NCI-H2029 (cell line): ENCODE results near the gene SIL1.
"Not testable (repeated sequence)": the region's sequence is repeated elsewhere in the genome, so short reads cannot be mapped to it uniquely, and the experiment has no call there.

Experiments used
- DNase-seq: peaks from one replicate; lab custom pipeline; 2025; lab: John Stamatoyannopoulos, UW

SIL1 gene

GRCh38 chr5:139021346-139021745 lies 176.8 kb downstream of the SIL1 start:
- DNase-seq: no peak

- DNase-seq: no peak
Measured at GRCh38 chr5:139019880-139020279, 178.3 kb downstream of the SIL1 start.

- no peak for DNase-seq
Measured at GRCh38 chr5:139019211-139019610, 179.0 kb downstream of the SIL1 start.

- no peak for DNase-seq
Measured at GRCh38 chr5:139017624-139018023, 180.5 kb downstream of the SIL1 start.

GRCh38 chr5:139016186-139016585 lies 182.0 kb downstream of the SIL1 start:
- no peak for DNase-seq

- DNase-seq: no peak
Measured at GRCh38 chr5:139014726-139015125, 183.4 kb downstream of the SIL1 start.

- no peak for DNase-seq
Measured at GRCh38 chr5:139012176-139012575, 186.0 kb downstream of the SIL1 start.

- DNase-seq: not testable (repeated sequence)
Measured at GRCh38 chr5:139011156-139011555, 187.0 kb downstream of the SIL1 start.

- no peak for DNase-seq
Measured at GRCh38 chr5:139004374-139005307, 193.5 kb downstream of the SIL1 start.

GRCh38 chr5:138999674-139000073 lies 198.5 kb downstream of the SIL1 start:
- DNase-seq: no peak

GRCh38 chr5:138998521-138998920 lies 199.6 kb downstream of the SIL1 start:
- DNase-seq: no peak

- DNase-seq: no peak
Measured at GRCh38 chr5:138996120-138996519, 202.0 kb downstream of the SIL1 start.

- no peak for DNase-seq
Measured at GRCh38 chr5:138990986-138991590, 207.1 kb downstream of the SIL1 start.

GRCh38 chr5:138989720-138990119 lies 208.4 kb downstream of the SIL1 start:
- no peak for DNase-seq

- no peak for DNase-seq
Measured at GRCh38 chr5:138986186-138986800, 211.9 kb downstream of the SIL1 start.

GRCh38 chr5:138985683-138986082 lies 212.5 kb downstream of the SIL1 start:
- DNase-seq: no peak

- DNase-seq: no peak
Measured at GRCh38 chr5:138985256-138985655, 212.9 kb downstream of the SIL1 start.

- no peak for DNase-seq
Measured at GRCh38 chr5:138983984-138984383, 214.2 kb downstream of the SIL1 start.

GRCh38 chr5:138981586-138981985 lies 216.6 kb downstream of the SIL1 start:
- no peak for DNase-seq

GRCh38 chr5:138981131-138981530 lies 217.0 kb downstream of the SIL1 start:
- DNase-seq: no peak

GRCh38 chr5:138980441-138980840 lies 217.7 kb downstream of the SIL1 start:
- no peak for DNase-seq

GRCh38 chr5:138979684-138980280 lies 218.4 kb downstream of the SIL1 start:
- DNase-seq: no peak

- no peak for DNase-seq
Measured at GRCh38 chr5:138978581-138978980, 219.6 kb downstream of the SIL1 start.
